NCI-H2196 treated with DMSO at 0.1 percent for 48 hours (cell line): Measurements from ENCODE around the gene CD55.
A peak's percentile ranks its signal among the peaks of the same experiment; 100 is the strongest.

Source experiments
- DNase-seq: peaks from one replicate; lab custom pipeline; 2025; ENCODE audit not compliant: unreplicated experiment; lab: John Stamatoyannopoulos, UW

Gene CD55

DNA sequence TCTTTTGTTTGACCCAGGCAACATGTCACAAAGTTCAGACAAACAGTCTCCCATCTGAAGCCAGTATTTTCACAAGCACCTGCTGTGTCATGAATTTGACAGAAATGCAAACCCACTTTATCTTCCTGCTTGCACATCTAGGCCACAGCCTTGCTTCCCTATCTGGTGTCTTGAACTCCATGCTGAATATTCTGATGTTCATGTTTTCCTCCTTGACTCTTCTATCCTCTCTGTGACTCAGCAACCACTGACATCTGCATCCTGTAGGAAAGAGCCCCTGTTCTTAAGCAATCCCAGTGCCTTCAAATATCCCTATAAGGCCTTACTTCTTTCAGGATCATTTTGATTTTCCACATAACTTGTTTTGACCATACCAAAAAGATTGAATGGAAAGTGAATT is 6.5 kb downstream of the CD55 start:
- no peak for DNase-seq

DNA sequence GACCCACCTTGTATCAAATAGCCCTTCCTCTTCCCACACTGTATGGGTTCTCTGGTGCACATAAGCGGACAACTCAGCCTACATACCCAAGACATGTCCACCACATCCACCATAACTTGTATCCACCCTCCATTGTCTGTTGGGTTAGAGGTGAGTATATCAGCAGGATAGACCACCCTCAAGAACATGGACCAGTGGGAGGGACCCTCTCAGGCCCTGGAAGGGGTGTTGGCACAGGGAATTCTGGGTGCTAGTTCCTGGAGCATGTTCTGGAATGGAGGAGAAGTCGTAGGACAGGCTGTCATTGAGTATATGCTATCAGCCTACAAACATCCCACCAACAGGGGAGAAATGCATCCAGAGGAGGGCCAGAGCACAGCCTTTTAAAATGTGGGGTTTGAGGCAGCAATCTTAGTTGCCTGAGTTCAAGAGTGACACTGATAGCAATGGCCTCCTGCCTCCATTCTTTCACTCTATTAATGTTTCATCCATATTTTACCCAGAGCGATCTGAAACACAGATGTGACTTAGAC is 7.5 kb downstream of the CD55 start:
- DNase-seq = no peak

DNA sequence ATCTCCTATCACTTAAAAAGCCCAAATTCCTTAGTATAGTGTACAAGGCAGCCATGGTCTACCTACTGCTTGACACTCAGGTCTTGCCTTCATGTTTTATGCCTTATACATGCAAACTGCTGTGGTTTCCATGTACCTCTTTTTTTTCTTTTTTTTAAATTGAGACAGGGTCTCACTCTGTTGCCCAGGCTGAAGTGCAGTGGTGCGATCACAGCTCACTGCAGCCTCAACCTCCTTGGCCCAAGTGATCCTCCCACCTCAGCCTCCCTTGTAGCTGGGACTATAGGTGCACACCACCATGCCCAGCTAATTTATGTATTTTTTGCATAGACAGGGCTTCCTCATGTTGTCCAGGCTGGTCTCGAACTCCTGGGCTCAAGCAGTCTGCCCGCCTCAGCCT is 8.0 kb downstream of the CD55 start:
- no peak for DNase-seq

DNA sequence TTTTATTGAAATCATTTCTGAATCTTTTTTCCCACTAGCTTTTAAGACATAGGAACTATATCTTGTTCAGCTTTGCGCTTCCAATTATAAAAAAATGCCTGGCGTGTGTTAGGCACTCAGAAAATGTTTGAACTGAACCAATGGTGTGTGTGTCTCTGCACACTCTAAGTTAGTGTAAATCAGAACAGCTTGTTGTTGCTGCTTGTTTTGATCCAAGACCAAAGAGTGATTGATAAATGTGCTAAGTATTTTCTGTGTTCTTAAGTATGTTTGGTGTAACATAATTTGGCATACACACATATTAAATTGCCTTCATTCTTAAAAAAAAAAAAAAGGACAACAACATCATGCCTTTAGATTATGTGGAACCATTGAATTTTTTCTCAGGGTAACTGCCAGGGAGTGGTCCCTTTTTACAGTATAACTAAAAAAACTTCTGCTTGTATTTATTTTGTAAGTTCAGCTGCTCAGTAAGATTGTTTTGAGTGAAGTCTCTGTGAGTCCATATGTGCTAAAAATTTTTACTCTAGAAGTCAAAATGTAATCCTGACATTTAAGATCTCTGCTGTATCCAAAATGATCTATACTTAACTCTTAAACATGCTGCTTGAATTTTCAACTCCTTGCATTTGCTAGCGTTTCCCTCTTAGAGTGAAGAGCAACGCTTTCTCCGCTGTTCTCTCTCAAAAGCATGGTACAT is 8.7 kb downstream of the CD55 start:
- DNase-seq = no peak

DNA sequence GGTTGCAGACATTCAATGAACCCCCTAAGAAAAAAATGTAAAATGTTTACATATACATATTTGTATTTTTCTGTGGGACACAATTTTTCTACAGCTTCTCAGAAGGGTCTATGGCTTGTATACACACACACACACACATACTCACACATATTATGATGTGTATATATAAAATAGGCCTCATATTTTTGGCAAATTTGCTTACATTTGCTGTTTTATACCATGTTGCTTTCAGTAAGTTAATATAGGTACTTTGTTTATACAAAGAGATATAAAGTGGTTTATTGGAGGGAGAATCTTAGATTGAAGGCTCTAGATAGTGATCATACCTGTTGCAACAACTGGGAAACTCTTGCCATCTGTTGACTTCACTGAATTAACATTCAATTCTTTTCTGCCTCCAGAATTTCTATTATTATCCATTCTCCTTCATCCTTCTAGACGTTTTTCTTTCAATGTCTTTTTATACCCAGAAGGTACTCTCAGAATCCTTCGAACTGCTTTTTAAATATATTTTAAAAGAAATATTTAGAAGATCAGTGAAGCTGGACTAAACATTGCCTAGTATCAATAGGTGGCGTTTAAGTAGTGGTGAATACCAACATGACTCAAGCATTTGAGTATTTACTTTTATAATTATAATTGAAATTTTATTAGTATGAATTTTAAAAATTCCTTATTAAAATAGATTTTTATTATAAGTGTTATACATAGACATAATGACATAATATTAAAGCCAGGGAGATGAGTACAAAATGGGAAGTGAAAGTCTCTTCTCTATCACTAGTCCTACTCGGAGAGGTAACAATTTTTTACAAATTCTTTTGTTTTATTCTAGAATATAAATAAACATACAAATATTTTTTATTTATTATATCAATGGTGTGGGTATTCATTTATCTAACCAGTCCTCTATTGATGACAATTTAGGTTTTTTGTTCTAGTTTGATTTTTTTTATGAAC is 10.2 kb downstream of the CD55 start:
- no peak for DNase-seq

DNA sequence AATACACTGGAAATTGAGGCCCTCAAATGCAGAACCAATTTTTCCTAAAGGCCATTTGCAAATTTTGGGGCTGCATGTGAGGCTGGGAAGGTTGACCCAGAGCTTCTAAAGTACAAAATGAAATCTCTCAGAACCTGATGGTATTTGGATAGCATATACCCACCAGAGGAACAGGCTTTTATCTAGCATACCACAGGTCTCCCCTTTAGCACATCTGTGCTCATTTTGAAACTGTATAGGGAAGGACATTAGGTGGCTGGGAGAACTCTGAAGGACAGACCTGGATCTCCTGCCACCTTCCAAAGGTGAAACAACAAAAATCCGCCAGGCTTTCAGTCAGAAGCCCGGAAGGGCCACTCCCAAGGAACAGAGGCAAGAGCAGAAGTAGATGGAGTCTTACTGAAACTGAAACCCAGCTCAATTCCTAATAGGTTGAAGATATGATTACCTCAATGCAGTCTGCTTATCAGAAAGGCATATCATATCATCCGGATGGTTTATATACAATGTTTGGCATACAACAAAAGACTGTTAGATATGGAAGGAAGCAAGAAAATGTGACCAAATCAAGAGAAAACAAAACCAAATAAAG is 11.6 kb downstream of the CD55 start:
- DNase-seq = no peak

DNA sequence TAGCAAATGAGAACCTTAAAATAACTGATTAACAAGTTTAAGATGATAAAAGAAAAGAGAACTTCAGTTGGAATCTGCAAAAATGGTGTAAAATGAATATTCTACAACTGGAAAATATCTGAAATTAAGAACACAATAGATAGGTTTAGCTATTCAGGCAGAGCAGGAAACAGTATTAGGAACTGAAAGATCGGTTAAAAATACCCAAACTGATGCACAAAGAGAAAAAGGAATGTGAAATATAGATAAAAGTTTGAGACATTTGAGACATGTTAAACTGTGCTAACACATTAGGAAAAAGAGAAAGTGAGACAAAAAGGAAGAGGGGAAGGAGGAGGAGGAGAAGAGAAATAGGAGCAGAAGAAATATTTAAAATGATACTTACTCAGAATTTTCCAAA is 12.1 kb downstream of the CD55 start:
- no peak for DNase-seq

DNA sequence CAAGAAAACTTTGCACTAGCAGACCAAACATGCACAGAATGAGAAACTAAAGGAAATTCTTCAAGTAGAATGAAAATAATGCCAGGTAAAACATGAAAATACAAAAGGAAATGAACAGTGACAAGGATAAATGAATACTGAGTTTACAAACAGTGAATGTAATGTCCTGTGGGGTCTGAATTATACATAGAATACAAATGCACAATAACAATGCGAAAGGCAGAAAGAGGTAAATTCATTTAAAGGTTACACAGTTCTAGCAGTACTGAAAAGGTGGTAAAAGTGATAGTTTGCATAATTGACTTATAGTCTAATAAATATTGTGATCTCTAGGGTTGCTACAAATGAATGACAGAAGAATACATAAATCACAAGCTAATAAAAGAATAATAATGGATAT is 12.9 kb downstream of the CD55 start:
- DNase-seq = no peak

DNA sequence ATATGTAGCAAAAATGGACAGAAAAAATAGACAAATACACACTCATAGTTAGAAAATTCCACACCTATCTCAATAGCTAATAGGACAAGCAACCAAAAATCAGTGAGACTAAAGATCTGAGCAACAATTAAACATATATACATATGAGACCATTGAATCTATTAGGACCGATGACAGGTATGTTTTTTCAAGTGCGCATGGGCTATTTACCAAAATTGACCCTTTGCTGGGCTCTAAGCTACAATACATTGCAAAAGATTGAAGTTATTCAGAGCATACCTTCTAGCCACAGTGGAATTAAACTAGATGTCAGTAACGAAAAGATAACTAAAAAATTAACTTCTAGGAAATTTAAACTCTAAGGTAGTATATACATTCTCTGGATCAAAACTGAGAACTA is 13.7 kb downstream of the CD55 start:
- no peak for DNase-seq

DNA sequence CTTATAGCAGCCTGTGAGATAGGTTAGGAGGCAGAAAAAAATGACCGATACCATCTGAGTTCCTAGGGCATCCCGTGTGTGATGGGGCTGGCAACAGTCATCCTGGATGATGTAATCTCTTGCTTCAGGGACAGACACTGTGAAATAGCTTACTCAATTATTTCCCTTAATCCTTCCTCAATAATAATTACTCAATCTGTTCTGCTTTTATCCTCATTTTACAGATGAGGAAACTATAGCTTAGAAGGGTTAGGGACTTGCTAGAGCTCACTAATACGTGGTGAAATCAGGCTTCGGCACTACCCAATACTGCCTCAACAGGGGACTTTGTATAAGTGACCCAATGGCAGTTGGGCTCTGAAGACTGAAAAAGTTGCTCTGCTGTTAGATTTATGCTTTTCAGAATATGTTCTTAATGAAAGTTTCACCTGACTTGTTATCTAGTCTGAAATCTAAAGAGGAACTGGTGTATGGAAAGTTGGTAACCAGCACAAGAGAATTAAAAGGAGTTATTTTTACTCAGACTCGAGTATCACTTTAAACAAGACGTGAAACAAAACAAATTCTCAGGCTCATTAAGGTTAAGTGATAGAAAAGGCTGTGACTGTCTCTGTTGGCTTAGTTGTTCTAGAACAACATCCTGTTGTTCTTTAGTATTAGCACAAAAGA is 14.4 kb downstream of the CD55 start:
- no peak for DNase-seq

DNA sequence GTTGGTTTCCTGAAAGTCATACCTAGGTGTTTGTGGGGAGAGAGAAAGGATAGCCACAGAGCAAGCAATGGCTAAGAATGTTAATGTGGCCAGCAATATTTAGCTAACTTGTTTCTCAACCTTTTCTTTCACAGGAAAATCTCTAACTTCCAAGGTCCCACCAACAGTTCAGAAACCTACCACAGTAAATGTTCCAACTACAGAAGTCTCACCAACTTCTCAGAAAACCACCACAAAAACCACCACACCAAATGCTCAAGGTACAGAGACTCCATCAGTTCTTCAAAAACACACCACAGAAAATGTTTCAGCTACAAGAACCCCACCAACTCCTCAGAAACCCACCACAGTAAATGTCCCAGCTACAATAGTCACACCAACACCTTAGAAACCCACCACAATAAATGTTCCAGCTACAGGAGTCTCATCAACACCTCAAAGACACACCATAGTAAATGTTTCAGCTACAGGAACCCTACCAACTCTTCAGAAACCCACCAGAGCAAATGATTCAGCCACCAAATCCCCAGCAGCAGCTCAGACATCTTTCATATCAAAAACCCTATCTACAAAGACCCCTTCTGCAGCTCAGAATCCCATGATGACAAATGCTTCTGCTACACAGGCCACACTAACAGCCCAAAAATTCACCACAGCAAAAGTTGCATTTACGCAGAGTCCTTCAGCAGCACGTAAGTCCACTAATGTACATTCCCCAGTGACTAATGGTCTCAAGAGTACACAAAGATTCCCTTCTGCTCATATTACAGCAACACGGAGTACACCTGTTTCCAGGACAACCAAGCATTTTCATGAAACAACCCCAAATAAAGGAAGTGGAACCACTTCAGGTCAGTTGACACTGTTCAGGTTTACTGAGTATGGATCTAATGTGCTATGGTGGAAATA is 15.3 kb downstream of the CD55 start:
- DNase-seq = peak; percentile 51

DNA sequence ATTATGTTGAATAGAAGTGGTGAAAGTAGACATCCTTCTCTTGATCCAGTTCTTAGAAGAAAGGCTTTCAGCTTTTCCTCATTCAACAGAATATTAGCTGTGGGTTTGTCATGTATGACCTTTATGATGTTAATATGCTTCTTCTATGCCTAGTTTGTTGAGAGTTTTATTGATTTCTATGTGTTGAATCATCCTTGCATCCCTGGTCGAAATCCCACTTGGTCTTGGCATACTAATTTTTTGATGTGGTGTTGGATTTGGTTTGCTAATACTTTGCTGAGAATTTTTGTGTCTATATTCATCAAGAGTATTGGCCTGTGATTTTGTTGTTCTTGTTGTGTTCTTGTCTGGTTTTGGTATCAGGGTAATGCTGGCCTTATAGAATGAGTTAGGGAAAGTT is 20.9 kb downstream of the CD55 start:
- DNase-seq = no peak

DNA sequence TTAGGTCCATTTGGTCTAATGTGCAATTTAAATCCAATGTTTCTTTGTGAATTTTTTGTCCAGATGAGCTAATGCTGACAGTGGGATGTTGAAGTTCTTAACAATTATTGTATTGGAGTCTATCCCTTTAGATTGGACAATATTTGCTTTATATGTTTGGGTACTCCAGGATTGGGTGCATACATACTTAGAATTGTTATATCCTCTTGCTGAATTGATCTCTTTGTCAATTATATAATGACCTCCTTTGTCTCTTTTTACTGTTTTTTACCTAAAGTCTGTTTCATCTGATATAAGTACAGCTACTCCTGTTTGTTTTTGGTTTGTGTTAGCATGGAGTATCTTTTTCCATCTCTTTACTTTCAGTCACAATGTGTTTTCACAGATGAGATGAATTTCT is 22.2 kb downstream of the CD55 start:
- DNase-seq = no peak

DNA sequence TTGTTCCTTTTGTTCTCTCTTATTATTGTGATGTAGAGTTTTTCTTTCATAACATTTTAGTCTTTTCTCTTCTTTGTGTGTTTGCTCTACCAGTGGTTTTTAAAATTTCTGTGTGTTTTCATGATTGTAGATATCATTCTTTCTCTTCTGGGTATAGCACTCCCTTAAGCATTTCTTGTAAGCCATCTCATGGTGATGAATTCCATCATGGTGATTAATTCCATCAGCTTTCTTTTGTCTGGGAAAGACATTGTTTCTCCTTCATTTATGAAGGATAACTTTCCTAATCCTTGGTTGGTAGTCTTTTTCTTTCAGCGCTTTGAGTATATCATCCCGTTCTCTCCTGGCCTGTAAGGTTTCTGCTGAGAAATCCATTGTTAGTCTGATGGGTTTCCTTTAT is 22.7 kb downstream of the CD55 start:
- DNase-seq = no peak

DNA sequence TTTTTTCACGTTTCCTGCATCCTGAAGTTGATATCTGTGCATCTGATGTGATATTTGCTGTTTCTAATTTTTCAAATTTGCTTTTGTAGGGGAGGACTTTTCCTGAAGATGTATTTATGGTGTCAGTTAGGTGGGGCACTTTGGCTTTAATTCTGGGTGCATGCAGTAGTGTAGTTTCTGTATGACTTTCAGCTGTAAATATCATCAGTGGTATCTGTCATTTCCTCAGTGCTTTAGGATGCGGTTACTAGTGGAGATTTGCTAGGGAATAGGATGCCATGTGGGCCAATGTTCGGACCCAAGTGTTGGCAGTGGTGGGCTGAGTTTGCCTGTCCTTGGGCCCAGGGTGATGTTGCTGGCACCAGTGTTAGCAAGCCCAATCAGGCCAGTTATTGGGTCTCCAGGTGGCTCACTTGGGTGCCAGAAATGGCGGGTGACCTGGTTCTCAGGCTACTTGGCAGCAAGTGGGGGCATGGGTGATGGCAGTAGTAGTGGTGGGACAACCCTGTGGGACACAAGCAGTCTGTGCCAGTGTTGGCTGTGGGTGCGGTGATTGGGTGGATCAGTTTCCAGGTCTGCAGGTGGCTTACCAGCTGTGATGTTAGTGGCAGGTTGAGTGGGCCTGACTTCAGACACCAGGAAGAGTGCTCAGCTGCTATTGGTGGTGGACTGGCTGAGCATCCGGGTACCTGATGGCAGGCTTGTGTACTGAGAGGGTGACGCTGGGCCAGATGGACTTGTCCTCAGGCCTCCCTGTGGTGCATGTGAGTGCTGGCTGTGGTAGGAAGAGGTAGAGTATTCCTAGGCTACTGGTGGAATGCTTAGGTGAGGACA is 24.4 kb downstream of the CD55 start:
- no peak for DNase-seq

DNA sequence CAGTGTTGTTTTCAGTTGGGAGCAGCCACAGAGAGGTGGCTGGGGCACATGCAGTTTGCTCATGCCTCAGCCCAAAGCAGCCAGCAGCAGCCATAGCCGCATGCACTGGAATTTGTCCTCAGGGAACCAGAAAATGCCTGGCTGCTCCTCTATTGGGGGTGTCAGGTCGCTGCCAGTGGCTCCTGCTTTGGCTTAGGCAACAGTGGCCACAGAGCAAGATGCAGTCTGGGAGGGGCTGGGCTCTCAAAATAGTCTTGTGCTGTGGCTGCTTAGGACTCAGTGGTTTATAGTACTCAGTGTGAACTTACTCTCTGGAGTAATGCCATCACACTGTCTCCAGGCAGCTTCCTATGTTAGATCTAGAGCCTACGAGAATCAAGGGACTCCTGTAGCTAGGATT is 25.0 kb downstream of the CD55 start:
- DNase-seq = no peak

DNA sequence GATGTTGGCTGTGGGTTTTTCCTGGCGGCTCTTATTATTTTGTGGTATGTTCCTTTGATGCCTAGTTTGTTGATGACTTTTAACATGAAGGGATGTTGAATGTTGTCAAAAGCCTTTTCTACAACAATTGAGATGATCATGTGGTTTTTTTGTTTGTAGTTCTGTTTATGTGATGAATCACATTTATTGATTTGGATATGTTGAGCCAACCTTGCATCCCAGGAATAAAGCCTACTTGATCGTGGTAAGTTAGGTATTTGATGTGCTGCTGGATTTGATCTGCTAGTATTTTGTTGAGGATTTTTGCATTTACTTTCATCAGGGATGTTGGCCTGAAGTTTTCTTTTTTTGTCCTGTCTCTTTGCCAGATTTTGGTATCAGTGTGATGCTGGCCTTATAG is 28.5 kb downstream of the CD55 start:
- no peak for DNase-seq

DNA sequence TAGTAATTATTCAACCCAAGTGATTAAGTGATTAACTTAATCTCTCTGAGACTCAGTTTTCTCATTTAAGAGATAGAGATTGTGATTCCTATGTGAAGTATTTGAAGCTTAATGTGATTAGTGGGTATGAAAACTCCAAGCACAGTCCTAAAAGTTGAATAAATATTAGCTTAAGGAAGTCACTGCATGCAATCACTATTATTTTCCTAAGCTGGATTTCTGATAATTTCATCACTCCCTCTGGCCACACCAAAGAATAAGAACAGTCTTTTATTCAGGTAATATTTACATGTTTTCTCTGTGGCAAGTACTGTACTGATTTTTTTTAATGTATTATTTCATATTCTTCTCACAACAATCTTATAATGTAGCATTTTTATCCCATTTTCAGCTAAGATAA is 31.1 kb downstream of the CD55 start:
- no peak for DNase-seq

DNA sequence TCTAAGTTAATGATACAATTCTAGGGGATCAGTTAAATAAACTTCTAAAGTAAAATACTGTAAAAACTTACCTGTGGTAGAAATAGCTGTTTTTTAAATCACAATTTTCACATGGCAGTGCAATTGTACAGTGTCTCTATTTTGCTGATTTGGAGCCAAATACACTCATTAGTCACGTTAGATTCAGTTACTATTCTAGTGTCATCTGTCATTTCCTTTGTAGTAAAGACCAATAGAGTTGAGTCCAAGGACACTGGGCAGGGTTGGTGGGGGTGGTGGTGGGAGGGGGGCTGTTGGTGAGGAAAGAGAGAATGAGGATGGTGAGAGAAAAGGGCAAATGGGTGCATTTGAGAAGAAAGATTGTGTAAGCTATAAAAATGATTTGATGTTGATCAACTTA is 33.6 kb downstream of the CD55 start:
- no peak for DNase-seq
